HepG2 (cell line): ENCODE results near the gene GALR2. TPM values are rescaled to one million over a fixed set of nuclear protein-coding genes. Genes with fewer than 3 reads are reported as not detected.

ENCODE experiments used
- ARID4A ChIP-seq: sonication (generic); formaldehyde crosslinking; IDR thresholded peaks from 2 replicates; pipeline ENCODE4 v1.5.0; 2020; ENCODE audit warnings: mild to moderate bottlenecking, missing genetic modification reagents, borderline replicate concordance
- DPF2 ChIP-seq: sonication (generic); formaldehyde crosslinking; IDR thresholded peaks from 2 replicates; pipeline ENCODE4 v1.4.0; 2020; ENCODE audit warnings: mild to moderate bottlenecking, low read depth, missing genetic modification reagents, borderline replicate concordance
- KAT7 ChIP-seq: IDR thresholded peaks from 2 replicates; pipeline ENCODE4 v1.6.1; 2018; ENCODE audit warnings: borderline replicate concordance, missing compliant biosample characterization
- MAZ ChIP-seq, 2 experiments: sonication (generic) in 1 of 2; formaldehyde crosslinking in 1 of 2; IDR thresholded peaks; 2 replicates each; pipeline versions ENCODE4 v1.5.0 to v1.6.1; 2012 to 2020; ENCODE audit warnings: low read depth in 2 of 2, mild to moderate bottlenecking in 2 of 2, borderline replicate concordance in 1 of 2, improper control_type of control experiment in 1 of 2, low read length in 1 of 2, missing genetic modification reagents in 1 of 2, moderate library complexity in 1 of 2
- NBN ChIP-seq: fragments of 450-650 bp; conservative IDR thresholded peaks from 2 replicates; pipeline ENCODE4 v1.6.1; 2017
- SNAI1 ChIP-seq: sonication (generic); formaldehyde crosslinking; IDR thresholded peaks from 2 replicates; pipeline ENCODE4 v1.5.0; 2020; ENCODE audit warnings: mild to moderate bottlenecking, missing genetic modification reagents, borderline replicate concordance
- TBX3 ChIP-seq: fragments of 450-650 bp; IDR thresholded peaks from 2 replicates; pipeline ENCODE4 v1.6.1; 2017; ENCODE audit warnings: antibody characterized with exemption, mild to moderate bottlenecking, inconsistent platforms, borderline replicate concordance
- THAP9 ChIP-seq: sonication (generic); formaldehyde crosslinking; IDR thresholded peaks from 2 replicates; pipeline ENCODE4; 2020; ENCODE audit warnings: missing genetic modification reagents, mild to moderate bottlenecking, borderline replicate concordance
- TSC22D2 ChIP-seq: sonication (generic); formaldehyde crosslinking; IDR thresholded peaks from 2 replicates; pipeline ENCODE4 v1.5.1; 2020; ENCODE audit warnings: missing genetic modification reagents, mild to moderate bottlenecking, borderline replicate concordance
- ZFY ChIP-seq: sonication (generic); formaldehyde crosslinking; IDR thresholded peaks from 2 replicates; pipeline ENCODE4 v1.4.0; 2020; ENCODE audit warnings: missing genetic modification reagents
- ZNF451 ChIP-seq: sonication (generic); formaldehyde crosslinking; IDR thresholded peaks from 2 replicates; pipeline ENCODE4 v1.5.0; 2020; ENCODE audit warnings: mild to moderate bottlenecking, missing genetic modification reagents
- ZNF607 ChIP-seq: sonication (generic); formaldehyde crosslinking; IDR thresholded peaks from 2 replicates; pipeline ENCODE4 v1.5.1; 2020; ENCODE audit warnings: missing genetic modification reagents, mild to moderate bottlenecking, borderline replicate concordance
- ZNF687 ChIP-seq: sonication (generic); formaldehyde crosslinking; IDR thresholded peaks from 2 replicates; pipeline ENCODE4 v1.5.1; 2020; ENCODE audit warnings: mild to moderate bottlenecking, missing genetic modification reagents, moderate library complexity
- ZSCAN29 ChIP-seq: sonication (generic); formaldehyde crosslinking; conservative IDR thresholded peaks from 2 replicates; pipeline ENCODE4 v1.4.0; 2020; ENCODE audit warnings: mild to moderate bottlenecking, missing genetic modification reagents
- polyA plus RNA-seq, 8 experiments: library from polyadenylated mRNA; depleted of rRNA in 3 of 8; stranded (reverse) in 7 of 8; unstranded in 1 of 8; fragments of >200 nt; fragmentation: Illumina TruSeq in 4 of 8; extraction: Trizol in 4 of 8; gene quantifications; 2 replicates each; pipeline versions ENCODE4 v1.2.1 to v1.2.3, GENCODE V29; 2011 to 2016; ENCODE audit warnings: low read depth in 4 of 8, missing spikeins in 1 of 8, mixed read lengths in 1 of 8; ENCODE audit not compliant: insufficient read depth in 1 of 8
- total RNA-seq, 5 experiments: library from RNA; depleted of rRNA; stranded (reverse); fragments of >200 nt; fragmentation: Illumina TruSeq; extraction: Trizol; gene quantifications; 2 replicates each; pipeline ENCODE4 v1.2.3, GENCODE V29; 2016; ENCODE audit warnings: low read depth in 1 of 5
- TF ChIP-seq, protein P1 (sequence below): sonication (generic); formaldehyde crosslinking; IDR thresholded peaks from 2 replicates; pipeline ENCODE4 v1.4.0; 2020; ENCODE audit warnings: missing genetic modification reagents

GALR2 gene
- total and polyA plus RNA-seq, 2 of the 13 experiments (the other 11 are each of a cell fraction or from before 2014, with no cell fraction given), result 0.48 to 0.58 TPM

DNA sequence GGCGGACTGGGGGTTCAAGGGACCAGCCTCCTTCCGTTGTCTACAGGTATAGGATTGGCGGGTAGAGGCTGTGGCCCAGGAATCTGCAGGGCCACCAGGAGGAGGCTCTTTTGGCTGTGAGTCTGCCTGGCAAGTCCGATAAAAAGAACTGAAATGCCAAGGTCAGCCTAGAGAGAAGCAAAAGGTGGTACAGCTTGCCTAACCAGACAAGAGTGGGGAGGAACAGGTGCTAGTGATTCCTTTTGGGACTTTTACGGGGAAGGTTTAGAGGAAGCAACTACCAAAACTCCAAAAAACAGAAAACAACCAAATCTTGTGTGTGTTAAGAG, 41.8 kb upstream of the GALR2 start (continued):
- TF ChIP-seq, protein P1, sequence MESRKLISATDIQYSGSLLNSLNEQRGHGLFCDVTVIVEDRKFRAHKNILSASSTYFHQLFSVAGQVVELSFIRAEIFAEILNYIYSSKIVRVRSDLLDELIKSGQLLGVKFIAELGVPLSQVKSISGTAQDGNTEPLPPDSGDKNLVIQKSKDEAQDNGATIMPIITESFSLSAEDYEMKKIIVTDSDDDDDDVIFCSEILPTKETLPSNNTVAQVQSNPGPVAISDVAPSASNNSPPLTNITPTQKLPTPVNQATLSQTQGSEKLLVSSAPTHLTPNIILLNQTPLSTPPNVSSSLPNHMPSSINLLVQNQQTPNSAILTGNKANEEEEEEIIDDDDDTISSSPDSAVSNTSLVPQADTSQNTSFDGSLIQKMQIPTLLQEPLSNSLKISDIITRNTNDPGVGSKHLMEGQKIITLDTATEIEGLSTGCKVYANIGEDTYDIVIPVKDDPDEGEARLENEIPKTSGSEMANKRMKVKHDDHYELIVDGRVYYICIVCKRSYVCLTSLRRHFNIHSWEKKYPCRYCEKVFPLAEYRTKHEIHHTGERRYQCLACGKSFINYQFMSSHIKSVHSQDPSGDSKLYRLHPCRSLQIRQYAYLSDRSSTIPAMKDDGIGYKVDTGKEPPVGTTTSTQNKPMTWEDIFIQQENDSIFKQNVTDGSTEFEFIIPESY, result no peak
- TF ChIP-seq TBX3 (no peak), ZNF607 (no peak), ARID4A (no peak), SNAI1 (CRISPR knock-in tag) (no peak), TSC22D2 (CRISPR knock-in tag) (0 out of 2 replicates have a peak, but pooled peaks have one; percentile 12), ZFY (CRISPR knock-in tag) (0 out of 2 replicates have a peak, but pooled peaks have one; percentile 9), ZNF451 (CRISPR knock-in tag) (0 out of 2 replicates have a peak, but pooled peaks have one; percentile 16), DPF2 (CRISPR knock-in tag) (no peak), MAZ (IDR thresholded peaks at IDR 0.05; ENCODE audit: borderline replicate concordance, low read depth, low read length) (no peak), MAZ (CRISPR knock-in tag; IDR thresholded peaks at IDR 0.05; ENCODE audit: low read depth) (no peak), NBN (no peak), THAP9 (CRISPR knock-in tag) (no peak), KAT7 (CRISPR knock-in tag) (no peak), ZNF687 (CRISPR knock-in tag) (peak; percentile 80), ZSCAN29 (CRISPR knock-in tag) (no peak)
